Muscle layer of duodenum (tissue), 2 donors: Measurements from ENCODE around the gene IL31.

Experiments used
- H3K27ac ChIP-seq: one replicate; pipeline ENCODE4 v1.7.0; 2013; ENCODE audit warnings: mild to moderate bottlenecking, low read length
- H3K27me3 ChIP-seq: one replicate; pipeline ENCODE4 v1.7.0; 2013; ENCODE audit warnings: low read depth, mild to moderate bottlenecking, control low read depth, low read length
- H3K36me3 ChIP-seq, 2 donors: one replicate each; pipeline ENCODE4 v1.7.0; 2013; ENCODE audit warnings: low read length in 2 of 2, control low read depth in 1 of 2, mild to moderate bottlenecking in 1 of 2; ENCODE audit not compliant: insufficient read depth in 2 of 2, control insufficient read depth in 1 of 2
- H3K4me1 ChIP-seq, 2 donors: one replicate each; pipeline ENCODE4 v1.7.0; 2013; ENCODE audit warnings: low read length in 2 of 2, mild to moderate bottlenecking in 2 of 2, control low read depth in 1 of 2, moderate library complexity in 1 of 2; ENCODE audit not compliant: insufficient read depth in 2 of 2, control insufficient read depth in 1 of 2
- H3K4me3 ChIP-seq, 2 donors: one replicate each; pipeline ENCODE4 v1.7.0; 2013; ENCODE audit warnings: low read length in 2 of 2, low read depth in 1 of 2, mild to moderate bottlenecking in 1 of 2
- H3K9me3 ChIP-seq, 2 donors: one replicate each; pipeline ENCODE4 v1.7.0; 2013; ENCODE audit warnings: low read length in 2 of 2, control low read depth in 1 of 2, mild to moderate bottlenecking in 1 of 2; ENCODE audit not compliant: control insufficient read depth in 1 of 2
- donor health status: healthy.

The IL31 gene

GRCh38 chr12:122126342-122126635 is 47.7 kb downstream of the IL31 start:
- no peaks in the 10 kb centered on the region for H3K9me3 ChIP-seq
- H3K27me3 ChIP-seq = no peaks in the 10 kb centered on the region
- H3K36me3 ChIP-seq = peaks cover 40 to 41% of the 10 kb centered on the region in 2 donors
- no peak overlapping the region for H3K4me3 ChIP-seq
- H3K27ac ChIP-seq = no peak overlapping the region
- peaks cover 13 to 51% of the 10 kb centered on the region in 2 donors for H3K4me1 ChIP-seq

GRCh38 chr12:122125452-122126341 is 48.3 kb downstream of the IL31 start:
- Histone ChIP-seq H3K9me3 (no peaks in the 10 kb centered on the region), H3K27ac (no peak overlapping the region), H3K4me1 (peaks cover 13 to 52% of the 10 kb centered on the region in 2 donors), H3K4me3 (no peak overlapping the region), H3K27me3 (no peaks in the 10 kb centered on the region), H3K36me3 (peaks cover 36% of the 10 kb centered on the region in 2 donors)

- H3K27me3 ChIP-seq = no peaks in the 10 kb centered on the region
- no peak overlapping the region for H3K27ac ChIP-seq
- H3K9me3 ChIP-seq = no peaks in the 10 kb centered on the region
- no peak overlapping the region for H3K4me3 ChIP-seq
- H3K4me1 ChIP-seq = peaks cover 13 to 52% of the 10 kb centered on the region in 2 donors
- H3K36me3 ChIP-seq = peaks cover 23 to 26% of the 10 kb centered on the region in 2 donors
Observed at GRCh38 chr12:122124370-122124769, 49.7 kb downstream of the IL31 start.

- peaks cover 17 to 20% of the 10 kb centered on the region in 2 donors for H3K36me3 ChIP-seq
- H3K27me3 ChIP-seq = no peaks in the 10 kb centered on the region
- H3K27ac ChIP-seq = peak overlapping the region; percentile 56
- H3K4me1 ChIP-seq = peaks cover 13 to 52% of the 10 kb centered on the region in 2 donors
- H3K9me3 ChIP-seq = no peaks in the 10 kb centered on the region
- H3K4me3 ChIP-seq = no peak overlapping the region
Observed at GRCh38 chr12:122123761-122124145, 50.3 kb downstream of the IL31 start.

GRCh38 chr12:122123051-122123760 is 50.8 kb downstream of the IL31 start:
- Histone ChIP-seq H3K9me3 (no peaks in the 10 kb centered on the region), H3K36me3 (peaks cover 11 to 14% of the 10 kb centered on the region in 2 donors), H3K27me3 (no peaks in the 10 kb centered on the region), H3K4me1 (peaks cover 13 to 52% of the 10 kb centered on the region in 2 donors), H3K4me3 (no peak overlapping the region), H3K27ac (peak overlapping the region; percentile 56)
